Brain pericyte (primary cell): ENCODE results near the gene C4A.
"Not testable (repeated sequence)": the region's sequence is repeated elsewhere in the genome, so short reads cannot be mapped to it uniquely, and the experiment has no call there.

Experiments used
- DNase-seq: peaks from one replicate; pipeline ENCODE4 v3.0.0-alpha.2; 2012; ENCODE audit warnings: low read depth, low spot score

Gene C4A

GRCh38 chr6:31981744-31982143 is at the start of gene C4A:
C4A (plus strand) TSS chr6:31982057; CDS start chr6:31982108, 51 bp downstream.
- not testable (repeated sequence) for DNase-seq

- not testable (repeated sequence) for DNase-seq
Observed at GRCh38 chr6:31932137-31932536, 49.7 kb upstream of the C4A start.

GRCh38 chr6:31933537-31933936 is 48.3 kb upstream of the C4A start:
- no peak for DNase-seq

GRCh38 chr6:31935021-31935420 is 46.8 kb upstream of the C4A start:
- DNase-seq = no peak

- no peak for DNase-seq
Observed at GRCh38 chr6:31935823-31936222, 46.0 kb upstream of the C4A start.

GRCh38 chr6:31940256-31940664 is 41.6 kb upstream of the C4A start:
- DNase-seq = no peak

GRCh38 chr6:31943742-31944141 is 38.1 kb upstream of the C4A start:
- DNase-seq = no peak

GRCh38 chr6:31945154-31945506 is 36.7 kb upstream of the C4A start:
- DNase-seq = no peak

GRCh38 chr6:31945507-31946369 is 36.1 kb upstream of the C4A start, which contains the start of gene CFB:
CFB (plus strand) TSS chr6:31946095; CDS start chr6:31946222, 127 bp downstream.
- no peak for DNase-seq

- no peak for DNase-seq
Observed at GRCh38 chr6:31946370-31946885, 35.4 kb upstream of the C4A start.

GRCh38 chr6:31947070-31947675 is 34.7 kb upstream of the C4A start:
- no peak for DNase-seq

GRCh38 chr6:31947864-31948263 is 34.0 kb upstream of the C4A start:
- DNase-seq = no peak

GRCh38 chr6:31948306-31948705 is 33.6 kb upstream of the C4A start:
- DNase-seq = no peak

GRCh38 chr6:31948753-31949413 is 33.0 kb upstream of the C4A start:
- no peak for DNase-seq

- DNase-seq = no peak
Observed at GRCh38 chr6:31949926-31950548, 31.8 kb upstream of the C4A start.

- DNase-seq = no peak
Observed at GRCh38 chr6:31952140-31952805, 29.6 kb upstream of the C4A start.

GRCh38 chr6:31952890-31953289 is 29.0 kb upstream of the C4A start:
- no peak for DNase-seq

- no peak for DNase-seq
Observed at GRCh38 chr6:31954511-31954910, 27.3 kb upstream of the C4A start.

- DNase-seq = no peak
Observed at GRCh38 chr6:31956796-31957195, 25.1 kb upstream of the C4A start.

GRCh38 chr6:31958412-31958740 is 23.5 kb upstream of the C4A start:
- no peak for DNase-seq
